HG02840 (cell line): ENCODE measurements around the gene PCDH15.
"Not testable (repeated sequence)": the region's sequence is repeated elsewhere in the genome, so short reads cannot be mapped to it uniquely, and the experiment has no call there.

Experiments used
- ATAC-seq: cut with Tn5 transposase; IDR thresholded peaks from one replicate; pipeline ENCODE4 v1.9.1; 2021; ENCODE audit warnings: mild to moderate bottlenecking, moderate library complexity, moderate number of reproducible peaks; ENCODE audit not compliant: unreplicated experiment, low FRiP score

The PCDH15 gene

DNA sequence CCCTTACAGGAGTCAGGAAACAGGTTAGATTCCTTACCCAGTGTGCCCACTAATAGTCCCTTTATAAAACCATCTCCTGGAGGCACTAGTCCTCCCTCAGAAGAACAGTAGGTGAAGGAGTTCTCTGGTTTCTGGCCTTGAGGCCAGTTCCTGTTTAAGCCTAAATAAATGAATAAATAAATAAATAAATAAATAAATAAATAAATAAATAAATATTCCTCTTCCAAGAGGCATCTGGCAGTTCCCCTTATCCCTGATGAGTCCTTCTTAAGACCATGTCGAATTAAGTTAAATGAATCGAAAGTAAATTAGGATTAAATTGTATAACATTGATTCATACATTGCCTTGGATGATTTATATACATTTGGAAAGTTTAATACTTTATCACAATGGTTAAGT lies 223.3 kb downstream of the PCDH15 start:
- no peak for ATAC-seq

- no peak for ATAC-seq
Measured at GRCh38 chr10:54576541-54576940, 224.5 kb downstream of the PCDH15 start.

- ATAC-seq, result no peak
Measured at GRCh38 chr10:54559498-54559897, 241.5 kb downstream of the PCDH15 start.

DNA sequence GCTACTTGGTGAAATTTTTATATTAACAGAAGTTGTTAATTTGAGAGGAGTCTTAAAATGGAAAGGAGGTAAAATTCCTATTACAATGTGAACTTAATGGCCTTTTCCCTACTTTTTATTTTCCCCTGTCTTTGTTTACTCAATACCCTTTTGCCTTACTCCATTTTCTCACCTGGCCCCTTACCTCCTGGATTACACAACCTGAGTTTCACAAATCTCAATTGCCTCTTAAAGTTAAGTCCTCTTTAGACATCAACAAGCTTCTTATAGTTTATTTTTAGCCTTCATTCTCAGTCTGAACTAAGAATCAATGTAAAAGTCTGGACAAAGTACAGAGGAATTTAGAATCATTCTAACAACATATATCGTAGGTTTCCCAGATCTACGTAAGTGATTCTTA lies 247.0 kb downstream of the PCDH15 start:
- no peak for ATAC-seq

GRCh38 chr10:54550016-54550415 lies 251.0 kb downstream of the PCDH15 start:
- ATAC-seq, result no peak

DNA sequence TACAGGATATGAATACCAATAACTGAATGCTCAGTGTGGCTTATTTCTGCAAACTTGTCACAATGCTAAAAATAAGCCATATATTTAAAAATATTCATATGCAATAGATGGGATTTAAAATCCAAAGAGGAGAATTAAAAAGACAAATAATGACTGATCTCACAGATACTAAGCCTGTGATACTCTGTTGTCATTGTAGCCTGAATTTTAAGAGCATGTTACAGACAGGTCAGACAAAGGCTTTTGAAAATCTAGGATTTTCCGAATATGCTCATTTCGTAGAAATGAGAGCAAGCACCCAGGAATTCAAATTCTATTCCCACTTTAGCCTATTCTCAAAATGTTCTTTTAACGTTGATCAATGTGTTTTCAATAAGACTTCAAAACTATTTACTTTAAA lies 269.7 kb downstream of the PCDH15 start:
- ATAC-seq, result no peak

GRCh38 chr10:54530299-54530698 lies 270.7 kb downstream of the PCDH15 start:
- no peak for ATAC-seq

- ATAC-seq, result no peak
Measured at GRCh38 chr10:54525816-54526215, 275.2 kb downstream of the PCDH15 start.

GRCh38 chr10:54515244-54515643 lies 285.8 kb downstream of the PCDH15 start:
- not testable (repeated sequence) for ATAC-seq

DNA sequence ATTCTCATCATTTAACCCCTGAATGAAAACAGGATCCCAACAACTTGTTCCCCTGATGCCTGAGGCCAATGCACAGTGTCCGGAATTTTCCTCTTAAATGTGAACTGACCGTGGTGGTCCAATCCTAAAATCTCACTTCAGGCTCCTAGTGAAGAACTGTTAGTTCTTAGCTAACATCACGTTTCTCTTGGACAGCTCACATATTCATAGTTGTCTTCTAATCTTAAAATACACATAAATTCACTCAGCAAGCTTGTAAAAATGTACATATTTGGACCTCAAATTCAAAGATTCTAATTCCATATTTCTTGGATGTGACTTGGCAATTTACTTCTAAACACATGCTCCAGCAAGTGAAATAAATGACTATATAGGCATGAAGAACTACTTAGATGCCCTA lies 297.2 kb downstream of the PCDH15 start:
- ATAC-seq, result no peak

DNA sequence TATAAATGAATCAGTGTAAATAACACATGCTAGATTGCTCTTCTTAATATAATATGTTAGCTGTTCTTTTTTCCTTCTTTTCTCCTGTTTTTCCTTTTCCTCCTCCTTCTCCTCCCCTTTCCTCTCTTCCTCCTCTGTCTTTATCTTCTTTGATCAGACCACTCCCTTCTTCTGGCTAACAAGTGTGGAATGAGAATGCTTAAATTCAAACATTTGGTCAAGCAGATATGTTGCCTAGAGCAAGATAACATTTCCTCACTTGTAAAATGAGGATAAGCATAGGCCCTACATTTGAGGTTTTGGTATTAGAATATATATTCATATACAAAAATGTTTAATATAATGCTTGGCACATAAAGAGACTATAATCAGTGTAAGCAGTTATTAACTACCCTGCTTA lies 299.1 kb downstream of the PCDH15 start:
- no peak for ATAC-seq

- ATAC-seq, result no peak
Measured at GRCh38 chr10:54496852-54497251, 304.2 kb downstream of the PCDH15 start.

DNA sequence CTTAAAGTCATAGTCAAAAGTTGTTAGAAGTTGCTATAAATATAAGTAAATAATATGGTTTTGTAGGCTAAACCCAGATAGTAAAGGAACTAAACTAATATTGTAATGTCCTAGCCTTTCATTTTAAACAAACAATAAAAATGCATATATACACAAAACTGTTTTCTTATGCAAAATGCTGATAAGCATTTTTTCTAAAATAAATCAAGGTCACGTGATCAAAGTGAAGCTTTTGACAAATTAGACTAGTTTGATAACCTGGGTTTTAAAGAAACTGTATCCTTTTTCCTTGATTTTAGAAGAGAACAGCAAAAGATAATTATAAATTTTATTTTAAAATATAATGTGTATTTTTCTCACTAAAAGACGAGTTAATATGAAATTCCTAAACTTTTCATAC lies 313.3 kb downstream of the PCDH15 start:
- ATAC-seq, result no peak

- no peak for ATAC-seq
Measured at GRCh38 chr10:54485971-54486370, 315.1 kb downstream of the PCDH15 start.

DNA sequence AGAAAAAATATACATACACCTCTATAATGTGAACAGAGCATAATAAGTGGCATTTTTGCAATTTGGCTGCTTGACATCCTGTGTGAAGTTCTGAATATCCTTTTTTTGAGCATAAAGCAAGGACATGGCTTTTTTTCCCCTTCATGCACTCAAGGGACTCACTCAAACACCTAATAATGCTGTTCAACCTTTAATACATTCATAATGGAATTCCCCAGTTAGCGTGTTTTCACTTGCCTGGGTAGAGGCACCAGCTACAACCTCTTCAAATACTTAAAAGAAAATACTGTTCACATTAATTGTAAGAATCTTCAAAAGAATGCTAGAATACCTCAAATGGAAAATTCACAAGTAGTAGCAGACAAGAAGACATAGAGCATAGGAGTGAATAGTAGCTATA lies 316.8 kb downstream of the PCDH15 start:
- no peak for ATAC-seq

DNA sequence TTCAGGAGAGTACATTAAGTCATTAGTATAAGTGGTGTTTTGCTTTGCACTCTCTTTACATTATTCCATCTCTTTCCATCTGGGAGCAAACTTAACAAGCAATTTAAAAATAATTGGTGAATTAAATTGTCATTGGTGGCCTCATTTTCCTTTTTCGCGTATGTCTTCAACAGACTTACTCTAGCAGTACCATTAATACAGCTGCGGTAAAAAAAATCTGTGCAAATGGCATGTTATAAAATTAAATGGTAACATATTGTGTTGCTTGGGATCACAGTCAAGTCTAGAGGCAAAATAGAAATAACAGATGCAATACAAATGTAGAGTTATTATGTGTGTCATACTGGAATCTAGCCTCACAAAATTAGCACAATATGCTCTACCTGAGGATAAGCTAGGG lies 322.4 kb downstream of the PCDH15 start:
- no peak for ATAC-seq

- no peak for ATAC-seq
Measured at GRCh38 chr10:54477738-54478137, 323.3 kb downstream of the PCDH15 start.

- ATAC-seq, result no peak
Measured at GRCh38 chr10:54470324-54470631, 330.8 kb downstream of the PCDH15 start.

DNA sequence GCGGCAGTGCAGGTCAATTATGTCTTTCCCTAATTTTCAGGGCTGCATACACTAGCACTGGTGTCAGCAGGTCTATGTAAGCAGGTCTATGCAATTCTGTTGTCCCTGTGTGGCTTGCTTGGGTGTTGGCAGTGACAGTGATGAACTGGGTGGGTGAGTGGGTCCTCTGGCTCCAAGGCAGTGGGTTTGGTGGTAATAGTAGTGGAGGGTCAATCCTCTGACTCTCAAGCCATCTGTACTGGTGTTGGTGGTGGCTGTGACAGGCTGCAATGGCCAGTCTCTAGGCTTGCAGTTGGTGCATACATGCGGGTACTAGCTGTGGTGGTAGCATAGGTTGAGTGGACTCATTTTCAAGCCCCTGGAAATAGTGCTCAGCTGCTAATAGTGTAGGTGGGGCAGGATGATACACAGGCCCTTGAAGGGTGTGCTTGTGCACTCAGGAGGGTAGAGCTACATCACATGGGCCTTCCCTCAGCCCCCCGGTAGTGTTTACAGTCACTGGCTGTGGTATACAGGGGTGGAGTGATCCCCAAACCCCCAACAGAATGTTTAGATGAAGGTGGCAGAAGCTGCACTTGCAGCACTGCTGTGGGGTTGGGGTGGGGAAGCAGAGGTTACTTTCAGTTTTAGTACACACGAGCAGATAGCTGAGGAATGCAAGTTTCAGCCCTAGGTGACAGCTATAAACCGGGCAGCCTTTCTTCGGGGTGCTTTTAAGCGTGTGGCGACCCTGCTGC lies 331.3 kb downstream of the PCDH15 start:
- ATAC-seq, result no peak

GRCh38 chr10:54454271-54454670 lies 346.8 kb downstream of the PCDH15 start:
- ATAC-seq, result no peak

DNA sequence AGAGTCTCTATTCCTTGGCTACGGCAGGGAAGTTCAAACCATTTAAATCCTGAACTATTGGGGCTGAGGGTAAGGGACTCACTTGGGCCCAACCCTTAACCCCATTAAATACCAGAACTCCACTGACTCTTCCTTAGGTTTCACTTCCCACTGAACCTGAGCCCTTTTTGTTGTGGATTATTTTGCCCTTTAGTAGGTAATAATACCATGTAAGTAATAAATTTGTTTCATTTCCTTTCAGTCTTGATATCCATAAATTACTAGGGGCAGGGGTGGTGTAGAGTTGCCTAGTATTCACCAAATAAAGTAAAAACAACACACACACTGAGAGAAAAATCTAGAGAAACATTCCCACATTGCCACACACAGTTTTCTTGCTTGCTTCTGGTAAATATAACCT lies 352.0 kb downstream of the PCDH15 start:
- no peak for ATAC-seq

DNA sequence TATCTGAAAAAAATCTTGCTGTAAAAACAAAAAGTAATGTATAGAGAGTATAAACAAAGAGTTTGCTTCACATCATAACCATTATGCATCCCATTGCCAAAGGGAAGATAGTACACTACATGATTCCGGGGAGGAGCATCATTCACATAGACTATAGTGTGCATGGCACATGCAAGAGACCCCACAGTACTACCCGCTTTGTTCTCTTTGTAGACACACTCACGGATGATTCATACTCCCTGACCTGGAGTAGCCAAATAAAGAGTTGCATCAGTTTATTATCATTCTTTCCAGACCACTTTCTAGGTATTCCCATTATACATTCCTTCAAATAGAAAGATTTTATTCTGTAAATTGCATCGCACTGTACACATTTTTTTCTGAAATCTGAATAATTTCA lies 356.9 kb downstream of the PCDH15 start:
- ATAC-seq, result no peak

DNA sequence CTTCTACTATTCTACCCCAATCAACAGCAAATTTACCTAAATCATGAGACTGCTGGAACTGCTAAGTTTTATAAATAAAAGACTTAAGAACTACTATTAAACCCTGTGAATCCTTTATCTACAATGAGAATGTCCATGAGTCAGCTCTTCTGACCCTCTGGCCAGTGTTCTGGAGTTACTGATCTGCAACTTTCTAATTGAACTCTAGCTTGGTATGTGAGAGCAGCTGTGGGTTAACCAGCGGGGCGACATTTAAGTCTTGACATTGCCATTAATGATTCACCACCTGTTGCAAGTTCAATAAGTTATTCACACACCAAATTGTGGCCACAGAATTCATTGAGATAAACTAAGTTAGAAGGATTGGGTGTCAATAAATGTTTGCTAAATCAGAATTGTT lies 359.8 kb downstream of the PCDH15 start:
- no peak for ATAC-seq
